Stimulated activated CD4-positive, alpha-beta T cell treated with anti-CD3 and anti-CD28 coated beads, Interleukin-15, amount 100 ng/mL, for 24 hours (primary cell): Measurements from ENCODE around the gene CLCF1.

Source experiments
- DNase-seq: peaks from one replicate; pipeline ENCODE4 v3.0.0-alpha.2; 2020

The CLCF1 gene

GRCh38 chr11:67372993-67373647 lies at the start of gene CLCF1:
Gene CLCF1, minus strand, starts transcription at chr11:67373598. Its CDS starts 59 bp downstream, at chr11:67373539.
- peak; percentile 52 for DNase-seq

GRCh38 chr11:67422891-67423290 lies 49.5 kb upstream of the CLCF1 start:
- no peak for DNase-seq

- no peak for DNase-seq
Observed at GRCh38 chr11:67421430-67422031, 48.1 kb upstream of the CLCF1 start.

- DNase-seq, result peak; percentile 99
Observed at GRCh38 chr11:67420646-67421429, 47.4 kb upstream of the CLCF1 start.

- DNase-seq, result no peak
Observed at GRCh38 chr11:67420147-67420645, 46.8 kb upstream of the CLCF1 start.

- DNase-seq, result no peak
Observed at GRCh38 chr11:67419325-67420049, 46.1 kb upstream of the CLCF1 start.

GRCh38 chr11:67418476-67419281 lies 45.3 kb upstream of the CLCF1 start:
- DNase-seq, result peak; percentile 41

GRCh38 chr11:67417425-67417824 lies 44.0 kb upstream of the CLCF1 start:
- no peak for DNase-seq

- DNase-seq, result peak; percentile 58
Observed at GRCh38 chr11:67416416-67417335, 43.3 kb upstream of the CLCF1 start.

- peak; percentile 41 for DNase-seq
Observed at GRCh38 chr11:67415501-67416304, 42.3 kb upstream of the CLCF1 start, which contains the start of gene CARNS1. Gene CARNS1, plus strand, starts transcription at chr11:67415678. Its CDS starts 522 bp downstream, at chr11:67416200.

- no peak for DNase-seq
Observed at GRCh38 chr11:67413266-67413849, 40.0 kb upstream of the CLCF1 start.

- DNase-seq, result no peak
Observed at GRCh38 chr11:67412495-67413179, 39.2 kb upstream of the CLCF1 start.

- DNase-seq, result no peak
Observed at GRCh38 chr11:67411785-67412152, 38.4 kb upstream of the CLCF1 start.

GRCh38 chr11:67410984-67411784 lies 37.8 kb upstream of the CLCF1 start:
- no peak for DNase-seq

GRCh38 chr11:67410369-67410831 lies 37.0 kb upstream of the CLCF1 start:
- DNase-seq, result no peak

- DNase-seq, result no peak
Observed at GRCh38 chr11:67409781-67410368, 36.5 kb upstream of the CLCF1 start.

- peak; percentile 81 for DNase-seq
Observed at GRCh38 chr11:67409261-67409666, 35.9 kb upstream of the CLCF1 start.
